GM12878 (cell line): Measurements from ENCODE around the gene MUSTN1.

ENCODE experiments used
- BCL11A ChIP-seq: IDR thresholded peaks from 2 replicates; pipeline ENCODE4 v1.6.1; 2011; ENCODE audit warnings: low read depth, low read length
- CTCF ChIP-seq, 3 experiments: IDR thresholded peaks in 2 of 3; conservative IDR thresholded peaks in 1 of 3; 2 replicates each; pipeline ENCODE4 v1.5.1; 2011; ENCODE audit warnings: low read depth in 3 of 3, low read length in 3 of 3, mild to moderate bottlenecking in 3 of 3, control low read depth in 2 of 3, moderate library complexity in 2 of 3, inconsistent platforms in 1 of 3, mixed read lengths in 1 of 3; ENCODE audit not compliant: control insufficient read depth in 2 of 3, insufficient read depth in 1 of 3; ENCODE audit errors: extremely low read depth in 1 of 3
- IKZF1 ChIP-seq: fragments of 450-650 bp; conservative IDR thresholded peaks from 2 replicates; pipeline ENCODE4 v1.6.1; 2017; ENCODE audit warnings: antibody characterized with exemption, mild to moderate bottlenecking
- PBX3 ChIP-seq: IDR thresholded peaks from 2 replicates; pipeline ENCODE4 v1.6.1; 2011; ENCODE audit warnings: mild to moderate bottlenecking, low read depth, low read length, moderate library complexity; ENCODE audit not compliant: insufficient replicate concordance
- USF2 ChIP-seq: IDR thresholded peaks from 2 replicates; pipeline ENCODE4 v1.6.1; 2011; ENCODE audit warnings: low read depth, low read length, improper control_type of control experiment, borderline replicate concordance

- no peak for TF ChIP-seq IKZF1
- TF ChIP-seq BCL11A, result no peak
- no peak for TF ChIP-seq CTCF (IDR thresholded peaks at IDR 0.05 in 2 of 3, conservative IDR thresholded peaks at IDR 0.05 in 1 of 3; ENCODE audit: control insufficient read depth in 2 of 3, extremely low read depth in 1 of 3, insufficient read depth in 1 of 3, low read depth in 3 of 3, low read length in 3 of 3)
- no peak for TF ChIP-seq USF2
- TF ChIP-seq PBX3, result no peak
Observed at GRCh38 chr3:52834871-52835501, at the start of gene MUSTN1.
